ENCODE results near the gene SNAPC5. TPM values are rescaled to one million over a fixed set of nuclear protein-coding genes. Genes with fewer than 3 reads are reported as not detected.
A peak's percentile ranks its signal among the peaks of the same experiment; 100 is the strongest.
"Not testable (repeated sequence)": the region's sequence is repeated elsewhere in the genome, so short reads cannot be mapped to it uniquely, and the experiment has no call there.

The SNAPC5 gene
- total RNA-seq, 4 donors from 2014 or later = 39.6 to 58.8 (median 50.8) TPM

DNA sequence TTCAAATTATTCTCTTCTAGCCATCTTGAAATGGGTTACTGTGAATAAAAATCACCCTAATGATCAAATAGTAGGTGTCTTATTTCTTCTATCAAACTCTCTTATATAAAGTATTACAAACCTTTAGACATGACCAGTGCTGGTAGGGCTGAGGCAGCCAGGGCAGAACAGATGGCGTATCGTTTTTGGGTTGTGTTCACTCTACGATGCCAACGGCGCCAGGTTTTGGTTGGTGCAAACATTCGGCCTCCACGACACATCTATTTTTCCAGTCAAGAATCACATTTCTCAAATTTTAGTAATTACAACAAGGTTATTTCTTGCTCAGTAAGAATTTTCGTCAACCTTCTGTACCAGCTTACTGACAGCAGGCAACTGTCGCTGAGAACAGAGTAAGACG, 4.9 kb upstream of the SNAPC5 start:
- no peak for TF ChIP-seq POLR2A (IDR thresholded peaks at IDR 0.05)
- TF ChIP-seq, protein P1, sequence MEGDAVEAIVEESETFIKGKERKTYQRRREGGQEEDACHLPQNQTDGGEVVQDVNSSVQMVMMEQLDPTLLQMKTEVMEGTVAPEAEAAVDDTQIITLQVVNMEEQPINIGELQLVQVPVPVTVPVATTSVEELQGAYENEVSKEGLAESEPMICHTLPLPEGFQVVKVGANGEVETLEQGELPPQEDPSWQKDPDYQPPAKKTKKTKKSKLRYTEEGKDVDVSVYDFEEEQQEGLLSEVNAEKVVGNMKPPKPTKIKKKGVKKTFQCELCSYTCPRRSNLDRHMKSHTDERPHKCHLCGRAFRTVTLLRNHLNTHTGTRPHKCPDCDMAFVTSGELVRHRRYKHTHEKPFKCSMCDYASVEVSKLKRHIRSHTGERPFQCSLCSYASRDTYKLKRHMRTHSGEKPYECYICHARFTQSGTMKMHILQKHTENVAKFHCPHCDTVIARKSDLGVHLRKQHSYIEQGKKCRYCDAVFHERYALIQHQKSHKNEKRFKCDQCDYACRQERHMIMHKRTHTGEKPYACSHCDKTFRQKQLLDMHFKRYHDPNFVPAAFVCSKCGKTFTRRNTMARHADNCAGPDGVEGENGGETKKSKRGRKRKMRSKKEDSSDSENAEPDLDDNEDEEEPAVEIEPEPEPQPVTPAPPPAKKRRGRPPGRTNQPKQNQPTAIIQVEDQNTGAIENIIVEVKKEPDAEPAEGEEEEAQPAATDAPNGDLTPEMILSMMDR (IDR thresholded peaks at IDR 0.05 in 4 of 5, conservative IDR thresholded peaks at IDR 0.05 in 1 of 5) = no peak
- DNase-seq (no peak), ATAC-seq (no peak)
- peaks cover 3 to 51% of the 10 kb centered on the region in 2 donors for H3K36me3 ChIP-seq
- peak overlapping the region in 1 of 4 donors; percentile 92 for H3K4me3 ChIP-seq
- H3K4me1 ChIP-seq = peaks cover 26 to 31% of the 10 kb centered on the region in 2 donors
- peak overlapping the region; percentile 29 to 96 (median 92) for H3K27ac ChIP-seq
- H3K9me3 ChIP-seq = no peaks in the 10 kb centered on the region
- no peaks in the 10 kb centered on the region for H3K27me3 ChIP-seq
- intact Hi-C loops (cut with DNase I; ENCODE audit: low total_unique reads) (no loop called here), in situ Hi-C loops (cut with MboI; ENCODE audit: low sequenced_read_pairs in 4 of 4) (loop anchor here in 1 of 4 donors (10.0 kb wide), 1 partner anchor 118 kb away; the partner anchor contains the start of gene MAP2K1)

DNA sequence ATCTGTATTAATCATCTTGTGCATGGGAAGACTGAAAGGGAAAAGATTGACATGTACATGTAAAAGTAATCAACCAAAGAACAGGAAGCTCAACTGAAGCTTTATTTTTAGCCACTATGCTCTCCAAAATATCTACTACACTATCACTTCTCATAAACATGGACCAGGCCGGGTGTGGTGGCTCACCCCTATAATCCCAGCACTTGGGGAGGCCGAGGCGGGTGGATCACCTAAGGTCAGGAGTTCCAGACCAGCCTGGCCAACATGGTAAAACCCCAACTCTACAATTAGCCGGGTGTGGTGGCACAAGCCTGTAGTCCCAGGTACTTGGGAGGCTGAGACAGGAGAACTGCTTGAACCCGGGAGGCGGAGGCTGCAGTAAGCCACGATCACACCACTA, 2.8 kb upstream of the SNAPC5 start:
- not testable (repeated sequence) for ATAC-seq
- peaks cover 34 to 42% of the 10 kb centered on the region in 2 donors for H3K4me1 ChIP-seq
- in situ Hi-C loops (cut with MboI; ENCODE audit: low sequenced_read_pairs in 4 of 4) = loop anchor here in 1 of 4 donors (10.0 kb wide), 1 partner anchor 116 kb away; the partner anchor contains the start of gene MAP2K1

DNA sequence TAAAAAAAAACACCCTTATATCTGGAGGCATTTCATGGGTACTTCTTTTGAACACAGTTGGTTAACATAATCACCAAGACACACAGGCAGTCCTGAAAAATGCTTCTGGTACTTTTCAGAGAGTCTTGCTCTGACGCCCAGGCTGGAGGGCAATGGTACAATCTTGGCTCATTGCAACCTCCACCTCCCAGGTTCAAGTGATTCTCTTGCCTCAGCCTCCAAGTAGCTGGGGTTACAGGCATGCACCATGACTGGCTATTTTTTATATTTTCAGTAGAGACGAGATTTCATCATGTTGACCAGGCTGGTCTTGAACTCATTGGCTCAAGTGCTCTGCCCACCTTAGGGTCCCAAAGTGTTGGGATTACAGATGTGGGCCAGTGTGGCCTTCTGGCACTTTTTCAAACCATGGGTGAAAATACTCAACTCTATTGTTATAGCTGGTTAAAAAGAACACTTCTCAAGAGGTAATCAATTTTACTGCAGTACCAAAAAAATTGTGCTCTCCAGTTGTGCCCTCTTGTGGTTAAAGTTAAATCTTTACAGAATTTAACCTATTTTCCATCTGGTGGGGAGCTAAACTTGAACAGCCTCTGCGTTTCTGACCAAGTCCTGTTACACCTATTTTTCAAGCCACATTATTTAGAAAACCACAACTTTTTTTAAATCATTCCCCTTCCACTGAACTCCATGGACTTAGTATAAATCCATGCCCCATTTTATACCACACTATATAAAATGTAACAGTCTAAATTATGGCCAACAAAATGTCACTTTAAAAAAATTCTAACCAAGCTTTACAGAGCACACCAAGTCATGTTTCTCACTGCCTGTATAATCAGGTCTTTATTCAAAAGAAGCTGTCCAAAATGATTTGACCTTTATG, 1.2 kb upstream of the SNAPC5 start:
- TF ChIP-seq, protein P1 (IDR thresholded peaks at IDR 0.05 in 4 of 5, conservative IDR thresholded peaks at IDR 0.05 in 1 of 5) = peak in 2 of 5 experiments; percentile 15 to 26
- TF ChIP-seq POLR2A (IDR thresholded peaks at IDR 0.05) = no peak
- in situ Hi-C loops (cut with MboI; ENCODE audit: low sequenced_read_pairs in 4 of 4) = loop anchor here in 2 of 4 donors (5.0 to 10.0 kb wide), 2 partner anchors 111 to 114 kb away; partner anchors contain the start of gene MAP2K1 (in 2 of the 2)
- no peak for ATAC-seq
- Histone ChIP-seq H3K36me3 (peaks cover 3 to 64% of the 10 kb centered on the region in 2 donors), H3K4me1 (peaks cover 34 to 39% of the 10 kb centered on the region in 2 donors), H3K9me3 (no peaks in the 10 kb centered on the region), H3K27me3 (no peaks in the 10 kb centered on the region), H3K4me3 (no peak overlapping the region), H3K27ac (peak overlapping the region; percentile 90 to 95 (median 92))
- intact Hi-C loops (cut with DNase I; ENCODE audit: low total_unique reads) = loop anchor here (5.0 to 10.0 kb wide), 4 partner anchors 144 to 1314 kb away; partner anchors contain the start of genes CLPX, DIS3L, RAB11A and TIPIN
- no peak for DNase-seq

More for the DNA sequence above, 2.8 kb upstream of the SNAPC5 start:
- H3K9me3 ChIP-seq; H3K27ac ChIP-seq; H3K27me3 ChIP-seq; intact Hi-C loops (cut with DNase I; ENCODE audit: low total_unique reads); DNase-seq; H3K4me3 ChIP-seq: not testable (repeated sequence)
- peaks cover 3 to 51% of the 10 kb centered on the region in 2 donors for H3K36me3 ChIP-seq

DNA sequence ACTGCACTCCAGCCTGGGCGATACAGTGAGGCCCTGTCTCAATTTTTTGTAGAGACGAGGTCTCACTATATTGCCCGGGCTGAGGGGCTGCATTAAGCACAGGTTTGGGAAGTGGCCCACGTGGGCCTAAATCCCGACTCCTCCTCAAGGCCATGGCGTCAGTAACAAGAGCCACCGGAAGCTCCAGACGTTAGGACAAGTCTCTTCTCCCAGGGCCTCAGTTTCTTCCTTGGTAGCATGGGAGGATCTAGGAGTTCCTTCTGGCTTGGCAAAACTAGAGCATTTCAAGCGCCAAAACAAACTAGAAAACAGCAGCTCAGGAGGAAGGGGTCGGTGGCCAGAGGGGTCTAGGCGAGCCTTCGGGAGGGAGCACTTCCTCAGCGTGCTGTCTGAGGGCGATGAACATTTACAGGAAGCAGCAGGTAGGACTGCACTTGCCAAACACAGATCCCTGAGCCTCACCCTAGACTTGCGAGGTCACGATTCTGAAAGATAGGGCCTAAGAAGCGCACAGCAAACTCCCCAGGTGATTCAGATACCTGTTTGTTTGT, 536 bp downstream of the SNAPC5 start:
- H3K9me3 ChIP-seq = no peaks in the 10 kb centered on the region
- H3K4me1 ChIP-seq = peaks cover 21 to 25% of the 10 kb centered on the region in 2 donors
- H3K4me3 ChIP-seq = peak overlapping the region; percentile 72 to 96 (median 88)
- DNase-seq (no peak), ATAC-seq (peak; percentile 22 to 33)
- peak overlapping the region; percentile 90 to 95 (median 92) for H3K27ac ChIP-seq
- in situ Hi-C loops (cut with MboI; ENCODE audit: low sequenced_read_pairs in 4 of 4) = loop anchor here in 2 of 4 donors (5.0 to 10.0 kb wide), 2 partner anchors 110 to 112 kb away; partner anchors contain the start of gene MAP2K1 (in 2 of the 2)
- peaks cover 3 to 69% of the 10 kb centered on the region in 2 donors for H3K36me3 ChIP-seq
- no peak for TF ChIP-seq POLR2A (IDR thresholded peaks at IDR 0.05)
- TF ChIP-seq, protein P1 (IDR thresholded peaks at IDR 0.05 in 4 of 5, conservative IDR thresholded peaks at IDR 0.05 in 1 of 5) = no peak
- intact Hi-C loops (cut with DNase I; ENCODE audit: low total_unique reads) = loop anchor here (1.0 to 10.0 kb wide), 5 partner anchors 111 to 1312 kb away; partner anchors contain the start of genes CLPX, DIS3L, MAP2K1 and RAB11A
- no peaks in the 10 kb centered on the region for H3K27me3 ChIP-seq
